GM19238 (cell line): Measurements from ENCODE around the gene SLC9B1.
"Not testable (repeated sequence)": the region's sequence is repeated elsewhere in the genome, so short reads cannot be mapped to it uniquely, and the experiment has no call there.

Experiments
- DNase-seq: peaks from one replicate; pipeline ENCODE4 v3.0.0; 2011; ENCODE audit warnings: low spot score; ENCODE audit not compliant: insufficient read length

SLC9B1 gene

DNA sequence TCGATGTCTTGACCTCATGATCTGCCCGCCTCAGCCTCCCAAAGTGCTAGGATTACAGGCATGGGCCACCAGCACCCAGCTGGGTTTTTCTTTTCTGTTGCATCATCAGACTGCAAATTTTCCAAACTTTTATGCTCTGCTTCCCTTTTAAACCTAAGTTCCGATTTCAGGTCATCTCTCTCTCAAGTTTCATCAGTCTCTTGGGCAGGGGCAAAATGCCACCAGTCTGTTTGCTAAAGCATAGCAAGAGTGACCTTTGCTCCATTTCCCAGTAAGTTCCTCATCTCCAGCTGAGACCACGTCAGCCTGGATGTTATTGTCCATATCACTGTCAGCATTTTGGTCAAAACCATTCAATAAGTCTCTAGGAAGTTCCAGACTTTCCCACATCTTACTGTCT is 141.2 kb downstream of the SLC9B1 start:
- not testable (repeated sequence) for DNase-seq

- not testable (repeated sequence) for DNase-seq
Measured at GRCh38 chr4:102877477-102878106, 141.9 kb downstream of the SLC9B1 start.

- no peak for DNase-seq
Measured at GRCh38 chr4:102871772-102872171, 147.7 kb downstream of the SLC9B1 start.

- no peak for DNase-seq
Measured at GRCh38 chr4:102869569-102870197, 149.8 kb downstream of the SLC9B1 start.

DNA sequence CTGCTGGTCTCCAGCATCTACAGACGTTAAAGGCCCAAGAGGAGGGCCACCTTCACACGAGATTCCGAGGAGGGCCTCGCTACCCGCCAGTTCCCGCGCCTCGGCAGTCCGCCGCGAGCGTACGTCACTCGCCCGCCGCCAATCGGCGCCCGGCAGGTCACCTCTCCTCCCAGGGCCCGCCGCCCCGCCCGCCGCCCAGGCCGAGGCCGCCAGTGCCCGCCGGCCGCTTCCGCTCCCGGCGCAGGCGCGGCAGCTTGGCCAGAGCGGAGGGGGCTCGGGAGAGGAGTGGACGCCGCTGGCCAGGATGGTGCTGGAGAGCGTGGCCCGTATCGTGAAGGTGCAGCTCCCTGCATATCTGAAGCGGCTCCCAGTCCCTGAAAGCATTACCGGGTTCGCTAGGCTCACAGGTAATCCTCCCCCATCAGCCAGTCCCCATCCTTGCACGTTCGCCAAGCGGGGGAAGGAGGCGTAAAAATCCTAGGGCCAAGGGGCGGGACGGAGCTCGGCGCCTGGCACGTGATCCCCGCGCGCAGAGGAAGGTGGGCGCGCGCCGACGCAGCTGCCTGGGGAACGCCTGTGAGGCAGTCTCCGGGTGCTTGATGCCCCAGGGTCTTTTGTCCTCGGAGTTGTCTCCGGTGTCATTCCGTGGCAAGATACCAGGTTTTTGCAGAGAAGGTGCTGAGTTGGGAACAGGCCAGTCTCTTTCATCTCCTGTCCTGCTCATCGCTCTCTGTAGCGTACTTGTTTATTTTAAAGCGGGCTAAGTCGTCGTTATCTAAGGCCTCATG is 150.5 kb downstream of the SLC9B1 start, which contains the start of gene CISD2:
TSS of gene CISD2 (plus strand) at position 212 of the 788 bp plus-strand sequence. CDS start at position 305, 93 bp downstream.
- peak; percentile 74 for DNase-seq

- no peak for DNase-seq
Measured at GRCh38 chr4:102868153-102868780, 151.2 kb downstream of the SLC9B1 start.

DNA sequence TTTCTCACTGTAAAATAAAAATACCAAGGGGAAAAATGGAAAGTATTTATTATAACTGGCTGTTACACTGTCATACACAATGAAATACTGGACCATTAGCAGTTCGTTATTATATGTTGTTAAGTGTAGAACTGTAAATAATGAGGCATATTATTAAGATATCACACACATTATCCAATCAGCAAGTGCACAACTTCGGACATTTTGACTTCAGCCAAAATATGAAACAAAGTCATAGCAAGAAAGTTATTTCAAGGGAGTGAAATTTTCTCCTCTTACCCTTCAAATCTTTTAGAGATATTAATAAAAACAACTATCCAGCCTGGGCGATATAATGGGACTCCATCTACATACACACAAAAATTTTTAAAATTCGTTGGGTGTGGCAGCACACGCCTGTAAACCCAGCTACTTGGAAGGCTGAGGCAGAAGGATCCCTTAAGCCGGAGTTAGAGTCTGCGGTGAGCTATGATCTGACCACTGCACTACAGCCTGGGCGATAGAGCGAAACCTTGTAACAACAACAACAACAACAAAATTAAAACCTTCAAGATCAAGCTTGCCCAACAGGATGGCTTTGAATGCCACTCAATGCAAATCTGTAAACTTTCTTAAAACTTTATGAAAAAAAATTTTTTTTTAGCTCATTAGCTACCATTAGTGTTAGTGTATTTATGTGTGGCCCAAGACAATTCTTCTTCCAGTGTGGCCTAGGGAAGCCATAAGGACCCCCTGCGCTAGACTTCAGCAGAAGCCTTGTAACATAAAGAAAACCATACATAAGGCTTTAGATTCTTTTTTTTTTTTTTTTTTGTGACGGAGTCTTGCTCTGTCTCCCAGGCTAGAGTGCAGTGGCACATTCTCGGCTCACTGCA is 152.0 kb downstream of the SLC9B1 start:
- DNase-seq = no peak

- DNase-seq = not testable (repeated sequence)
Measured at GRCh38 chr4:102865327-102865726, 154.2 kb downstream of the SLC9B1 start.

- DNase-seq = no peak
Measured at GRCh38 chr4:102862747-102863146, 156.8 kb downstream of the SLC9B1 start.

DNA sequence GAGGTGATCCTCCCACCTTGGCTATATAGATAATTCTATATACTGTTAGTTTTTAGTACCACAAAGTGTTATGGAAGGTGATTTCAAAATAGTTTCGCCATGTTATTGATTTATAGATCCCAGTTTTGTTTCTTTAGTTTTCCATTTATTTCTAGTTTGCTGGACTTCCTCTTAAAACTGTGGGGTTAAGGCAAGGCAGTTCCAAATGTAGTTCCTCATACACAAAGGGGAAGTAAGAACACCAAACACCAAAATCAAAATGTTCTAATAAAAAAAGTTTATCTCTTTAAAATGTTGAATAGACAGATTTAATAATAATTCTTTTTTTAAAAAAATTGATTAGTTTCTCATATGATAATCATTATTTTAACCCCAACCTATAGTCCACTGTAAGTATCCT is 157.5 kb downstream of the SLC9B1 start:
- DNase-seq = no peak

- no peak for DNase-seq
Measured at GRCh38 chr4:102860611-102861324, 158.7 kb downstream of the SLC9B1 start.

DNA sequence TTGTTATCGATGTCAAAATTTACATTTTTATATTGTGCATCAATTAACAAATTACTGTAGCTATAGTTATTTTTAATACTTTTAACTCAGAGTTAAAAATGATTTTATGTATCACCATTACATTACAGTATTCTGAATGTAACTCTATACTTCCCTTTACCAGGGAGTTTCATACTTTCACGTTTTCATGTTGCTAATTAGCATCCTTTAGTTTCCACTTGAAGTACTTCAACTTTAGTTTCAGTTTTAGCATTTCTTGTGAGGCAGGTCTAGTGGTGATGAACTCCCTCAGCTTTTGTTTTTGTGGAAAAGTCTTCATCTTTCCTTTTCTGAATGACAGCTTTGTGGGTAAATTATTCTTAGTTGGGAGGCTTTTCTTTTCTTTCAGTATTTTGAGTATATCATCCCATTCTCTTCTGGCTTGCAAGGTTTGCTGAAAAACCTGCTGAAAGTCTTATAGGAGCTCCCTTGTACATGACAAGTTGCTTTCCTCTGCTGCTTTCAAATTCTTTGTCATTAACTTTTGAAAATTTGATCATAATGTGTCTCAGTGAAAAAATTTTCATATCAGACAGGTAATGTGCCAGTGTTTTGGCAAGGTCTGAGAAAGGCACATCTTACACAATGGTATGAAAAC is 160.6 kb downstream of the SLC9B1 start:
- no peak for DNase-seq
